ENCODE measurements around the gene FYN. TPM values are rescaled to one million over a fixed set of nuclear protein-coding genes. Genes with fewer than 3 reads are reported as not detected.

FYN gene
- total and polyA plus RNA-seq, 9 of the 15 experiments (the other 6 are each of a cell fraction or from before 2014, with no cell fraction given): 2.9 to 22.1 (median 11.4) TPM

GRCh38 chr6:111794300-111794699 is 79.0 kb downstream of the FYN start:
- no peaks in the 10 kb centered on the region for H4K20me1 ChIP-seq (replicated peaks; ENCODE audit: control insufficient read depth, insufficient read depth, low read length)
- intact Hi-C loops (cut with micrococcal nuclease) (no loop called here), in situ Hi-C loops (cut with MboI) (no loop called here)
- H3K9me1 ChIP-seq (ENCODE audit: control insufficient read depth, insufficient read depth, low read length): no peaks in the 10 kb centered on the region
- 41% methylated on average over 4 of the region's 4 CpGs for WGBS (ENCODE audit: insufficient coverage, low coverage, missing lambda C conversion rate)
- ChIA-PET POLR2A (no interaction called here), CTCF (ENCODE audit: low intra/inter-chr PET ratio) (no interaction called here)
- ATAC-seq: no peak
- TF ChIP-seq PTTG1 (tag; IDR thresholded peaks at IDR 0.05; ENCODE audit: low read depth) (no peak), SIRT6 (IDR thresholded peaks at IDR 0.05; ENCODE audit: low read depth, low read length) (no peak), ZKSCAN8 (CRISPR knock-in tag; IDR thresholded peaks at IDR 0.05) (0 out of 2 replicates have a peak, but pooled peaks have one; percentile 4)
- peaks cover 0 to 11% of the 10 kb centered on the region in 2 experiments; a peak in 3 of 5 replicates for H3K4me1 ChIP-seq (replicated peaks in 1 of 2; ENCODE audit: control insufficient read depth in 2 of 2, insufficient read depth in 2 of 2, low read length in 2 of 2)
- no peak for FAIRE-seq
- no peak overlapping the region for H3K27ac ChIP-seq (ENCODE audit: extremely low read depth, low read depth, low read length)
- DNase-seq (ENCODE audit: extremely low read depth in 1 of 4, low spot score in 3 of 4): no peak
- no peak overlapping the region for H3K4me3 ChIP-seq
- H3K36me3 ChIP-seq (ENCODE audit: control insufficient read depth, insufficient read depth, low read length): no peaks in the 10 kb centered on the region
- H3K79me2 ChIP-seq (ENCODE audit: control insufficient read depth, insufficient read depth, low read length): no peaks in the 10 kb centered on the region; the same call in 2 of the 3 replicates
- H3K27me3 ChIP-seq (ENCODE audit: control insufficient read depth in 2 of 2, insufficient read depth in 2 of 2, low read length in 2 of 2): no peaks in the 10 kb centered on the region; a peak in 1 of 5 replicates
- no peaks in the 10 kb centered on the region for H3K9me3 ChIP-seq (replicated peaks; ENCODE audit: control insufficient read depth, insufficient read depth, low read depth, low read length)
- no peak overlapping the region for H3K4me2 ChIP-seq (ENCODE audit: insufficient read depth, low read length)
- no peak overlapping the region for H3K9ac ChIP-seq (ENCODE audit: insufficient read depth in 1 of 2, low read depth in 2 of 2, low read length in 2 of 2)
- BruUV-seq (replicated peaks): no TSS peak
- H2AFZ ChIP-seq (ENCODE audit: low read depth, low read length): peak overlapping the region; percentile 77

- Histone ChIP-seq H3K4me3 (no peak overlapping the region), H3K27me3 (ENCODE audit: control insufficient read depth in 2 of 2, insufficient read depth in 2 of 2, low read length in 2 of 2) (no peaks in the 10 kb centered on the region; a peak in 1 of 5 replicates), H3K9ac (ENCODE audit: insufficient read depth in 1 of 2, low read depth in 2 of 2, low read length in 2 of 2) (peak overlapping the region; percentile 42 to 65; a peak in 2 of 4 replicates), H3K36me3 (ENCODE audit: control insufficient read depth, insufficient read depth, low read length) (no peaks in the 10 kb centered on the region), H3K9me1 (ENCODE audit: control insufficient read depth, insufficient read depth, low read length) (no peaks in the 10 kb centered on the region), H3K27ac (ENCODE audit: extremely low read depth, low read depth, low read length) (peak overlapping the region; percentile 37; the same call in 1 of the 3 replicates), H3K9me3 (replicated peaks; ENCODE audit: control insufficient read depth, insufficient read depth, low read depth, low read length) (no peaks in the 10 kb centered on the region), H3K4me2 (ENCODE audit: insufficient read depth, low read length) (peak overlapping the region; percentile 40), H4K20me1 (replicated peaks; ENCODE audit: control insufficient read depth, insufficient read depth, low read length) (no peaks in the 10 kb centered on the region), H2AFZ (ENCODE audit: low read depth, low read length) (peak overlapping the region; percentile 77), H3K4me1 (replicated peaks in 1 of 2; ENCODE audit: control insufficient read depth in 2 of 2, insufficient read depth in 2 of 2, low read length in 2 of 2) (peaks cover 0 to 17% of the 10 kb centered on the region in 2 experiments; a peak in 3 of 5 replicates), H3K79me2 (ENCODE audit: control insufficient read depth, insufficient read depth, low read length) (no peaks in the 10 kb centered on the region; the same call in 2 of the 3 replicates)
- in situ Hi-C loops (cut with MboI): no loop called here
- 24% methylated on average over 8 of the region's 8 CpGs for WGBS (ENCODE audit: insufficient coverage, low coverage, missing lambda C conversion rate)
- DNase-seq (ENCODE audit: extremely low read depth in 1 of 4, low spot score in 3 of 4) (peak in 2 of 4 experiments; percentile 27 to 48), ATAC-seq (peak; percentile 76), FAIRE-seq (peak; percentile 11)
- ChIA-PET CTCF (ENCODE audit: low intra/inter-chr PET ratio) (no interaction called here), POLR2A (interaction anchor here (0.6 to 1.1 kb wide), 2 partner anchors 9 to 10 kb away, joined by 3 read pairs; no protein-coding TSS in a partner anchor)
- intact Hi-C loops (cut with micrococcal nuclease): no loop called here
- BruUV-seq (replicated peaks): no TSS peak
- TF ChIP-seq MGA (IDR thresholded peaks at IDR 0.05): peak; percentile 48
Observed at GRCh38 chr6:111793711-111794111, 79.5 kb downstream of the FYN start.

Measured in K562 (cell line).